Right atrium auricular region (tissue), 2 donors: ENCODE data around the gene LTBP1. TPM values are rescaled to one million over a fixed set of nuclear protein-coding genes. Genes with fewer than 3 reads are reported as not detected.

ENCODE experiments used
- DNase-seq: peaks from one replicate; pipeline ENCODE4 v3.0.0-alpha.2; 2019; ENCODE audit warnings: low spot score
- H3K27ac ChIP-seq, 2 donors: fragments of 200-600 bp; sonication (generic); 1 replicate in 1 of 2; 2 replicates in 1 of 2; pipeline ENCODE4 v1.5.1; 2016 to 2019
- H3K27me3 ChIP-seq, 2 donors: fragments of 200-600 bp; sonication (generic); one replicate each; pipeline versions ENCODE4 v1.5.1 to v1.6.0; 2017 to 2019
- H3K36me3 ChIP-seq: fragments of 200-600 bp; sonication (generic); one replicate; pipeline ENCODE4 v1.5.1; 2016
- H3K4me1 ChIP-seq, 2 donors: fragments of 200-600 bp; sonication (generic); one replicate each; pipeline versions ENCODE4 v1.5.1 to v1.6.0; 2017 to 2019
- H3K4me3 ChIP-seq, 2 donors: fragments of 200-600 bp; sonication (generic); 1 replicate in 1 of 2; 2 replicates in 1 of 2; pipeline ENCODE4 v1.5.1; 2017 to 2019; ENCODE audit warnings: mild to moderate bottlenecking in 1 of 2, moderate library complexity in 1 of 2
- H3K9me3 ChIP-seq, 2 donors: fragments of 200-600 bp; sonication (generic); one replicate each; pipeline ENCODE4 v1.5.1; 2019
- CTCF ChIP-seq, 2 donors: fragments of 200-600 bp; sonication (generic); IDR thresholded peaks; one replicate each; pipeline ENCODE4 v1.5.1; 2019; ENCODE audit warnings: antibody characterized with exemption in 2 of 2
- total RNA-seq, 2 donors: library from RNA; depleted of rRNA; stranded (reverse); fragments of >200 nt; gene quantifications; one replicate each; pipeline ENCODE4 v1.1.0, GENCODE V29; 2016

Gene LTBP1
- total RNA-seq, 2 donors from 2014 or later = 168 to 291 TPM

- Histone ChIP-seq H3K9me3 (no peaks in the 10 kb centered on the region), H3K27ac (peak overlapping the region in 1 of 2 donors; percentile 41), H3K4me1 (peaks cover 0 to 8% of the 10 kb centered on the region in 2 donors), H3K4me3 (no peak overlapping the region), H3K36me3 (peaks cover 44% of the 10 kb centered on the region), H3K27me3 (no peaks in the 10 kb centered on the region)
- TF ChIP-seq CTCF (IDR thresholded peaks at IDR 0.05) = no peak
- no peak for DNase-seq
Measured at GRCh38 chr2:33298233-33298632, 351.5 kb downstream of the LTBP1 start.

- Histone ChIP-seq H3K9me3 (no peaks in the 10 kb centered on the region), H3K4me3 (no peak overlapping the region), H3K27ac (no peak overlapping the region), H3K4me1 (peaks cover 0 to 12% of the 10 kb centered on the region in 2 donors), H3K36me3 (peaks cover 52% of the 10 kb centered on the region), H3K27me3 (no peaks in the 10 kb centered on the region)
- TF ChIP-seq CTCF (IDR thresholded peaks at IDR 0.05) = no peak
- DNase-seq = no peak
Measured at GRCh38 chr2:33301355-33301754, 354.6 kb downstream of the LTBP1 start.

DNA sequence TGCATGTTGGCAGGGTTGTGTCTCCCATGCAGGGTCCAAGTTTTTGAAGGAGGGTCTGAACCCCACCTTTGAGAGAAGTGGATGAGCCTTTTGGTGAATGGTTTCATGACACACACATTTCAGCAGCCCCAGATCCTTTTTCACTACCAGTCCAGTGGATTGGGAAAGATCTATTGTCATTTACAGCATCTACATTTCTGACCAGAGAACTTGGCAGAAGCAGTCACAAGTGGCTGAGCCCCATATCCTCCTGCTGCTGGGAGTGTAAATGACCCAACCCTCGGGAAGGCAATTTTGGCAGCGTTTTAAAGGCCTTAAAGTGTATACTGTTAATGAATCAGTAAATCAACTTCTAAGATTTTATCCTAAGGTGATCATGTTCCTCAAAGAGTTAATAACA lies 355.6 kb downstream of the LTBP1 start:
- peaks cover 0 to 8% of the 10 kb centered on the region in 2 donors for H3K4me1 ChIP-seq
- no peak for TF ChIP-seq CTCF (IDR thresholded peaks at IDR 0.05)
- H3K27ac ChIP-seq = no peak overlapping the region
- no peaks in the 10 kb centered on the region for H3K27me3 ChIP-seq
- no peak overlapping the region for H3K4me3 ChIP-seq
- peaks cover 53% of the 10 kb centered on the region for H3K36me3 ChIP-seq
- no peaks in the 10 kb centered on the region for H3K9me3 ChIP-seq
- no peak for DNase-seq

DNA sequence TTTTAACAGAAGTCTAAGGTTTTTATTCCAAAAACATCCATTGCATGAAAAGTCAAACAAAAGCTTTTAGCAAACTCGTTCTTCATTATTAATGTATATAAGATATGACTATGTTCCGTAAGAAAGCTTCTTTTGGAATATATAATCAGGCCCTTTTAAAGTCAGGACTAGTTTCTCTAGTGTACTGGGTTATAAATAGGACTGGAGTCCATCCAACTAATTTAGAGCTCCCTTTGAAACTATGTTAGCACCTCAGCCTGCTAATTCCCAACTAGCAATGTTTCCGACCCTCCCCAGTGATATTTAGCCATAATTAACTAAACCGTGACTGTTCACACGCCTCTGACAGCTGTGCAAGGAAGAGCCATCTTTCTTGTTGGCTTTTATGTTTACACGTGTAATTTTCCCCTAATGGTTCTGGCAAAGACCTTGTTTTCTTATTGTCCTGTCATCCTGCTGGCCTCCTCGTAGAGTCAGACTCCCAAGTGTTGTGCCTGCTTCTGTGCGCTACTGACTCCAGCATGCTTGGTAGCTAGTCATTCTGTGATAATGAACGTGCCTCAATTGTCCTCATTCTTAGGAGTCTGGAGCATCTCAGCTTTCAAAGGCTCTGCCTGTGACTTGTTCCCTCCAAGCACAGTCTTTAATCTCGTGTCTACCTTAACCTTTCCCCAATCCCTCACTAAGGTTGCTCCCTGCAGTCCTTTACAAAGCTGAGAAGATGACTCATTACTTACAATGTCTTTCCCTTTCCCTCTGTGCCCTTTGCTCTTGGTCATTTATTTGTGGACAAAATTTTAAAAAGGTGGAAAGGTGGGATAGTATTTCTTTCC lies 357.5 kb downstream of the LTBP1 start:
- Histone ChIP-seq H3K27ac (peak overlapping the region in 1 of 2 donors; percentile 7), H3K9me3 (no peaks in the 10 kb centered on the region), H3K27me3 (no peaks in the 10 kb centered on the region), H3K36me3 (peaks cover 51% of the 10 kb centered on the region), H3K4me1 (peaks cover 0 to 4% of the 10 kb centered on the region in 2 donors), H3K4me3 (no peak overlapping the region)
- no peak for DNase-seq
- no peak for TF ChIP-seq CTCF (IDR thresholded peaks at IDR 0.05)

GRCh38 chr2:33307659-33308270 lies 361.0 kb downstream of the LTBP1 start:
- DNase-seq = no peak
- Histone ChIP-seq H3K27ac (peak overlapping the region; percentile 35 to 45), H3K36me3 (peaks cover 21% of the 10 kb centered on the region), H3K27me3 (no peaks in the 10 kb centered on the region), H3K9me3 (no peaks in the 10 kb centered on the region), H3K4me3 (no peak overlapping the region), H3K4me1 (peaks cover 0 to 4% of the 10 kb centered on the region in 2 donors)
- TF ChIP-seq CTCF (IDR thresholded peaks at IDR 0.05) = no peak
